NCI-H2227 treated with DMSO at 0.1 percent for 48 hours (cell line): ENCODE measurements around the gene ARGLU1.
A peak's percentile ranks its signal among the peaks of the same experiment; 100 is the strongest.

Experiments
- DNase-seq: peaks from one replicate; lab custom pipeline; 2025; lab: John Stamatoyannopoulos, UW

Gene ARGLU1

GRCh38 chr13:106541826-106542225 lies 26.1 kb downstream of the ARGLU1 start:
- no peak for DNase-seq

GRCh38 chr13:106540613-106541012 lies 27.3 kb downstream of the ARGLU1 start:
- DNase-seq: no peak

- no peak for DNase-seq
Observed at GRCh38 chr13:106537521-106537920, 30.4 kb downstream of the ARGLU1 start.

DNA sequence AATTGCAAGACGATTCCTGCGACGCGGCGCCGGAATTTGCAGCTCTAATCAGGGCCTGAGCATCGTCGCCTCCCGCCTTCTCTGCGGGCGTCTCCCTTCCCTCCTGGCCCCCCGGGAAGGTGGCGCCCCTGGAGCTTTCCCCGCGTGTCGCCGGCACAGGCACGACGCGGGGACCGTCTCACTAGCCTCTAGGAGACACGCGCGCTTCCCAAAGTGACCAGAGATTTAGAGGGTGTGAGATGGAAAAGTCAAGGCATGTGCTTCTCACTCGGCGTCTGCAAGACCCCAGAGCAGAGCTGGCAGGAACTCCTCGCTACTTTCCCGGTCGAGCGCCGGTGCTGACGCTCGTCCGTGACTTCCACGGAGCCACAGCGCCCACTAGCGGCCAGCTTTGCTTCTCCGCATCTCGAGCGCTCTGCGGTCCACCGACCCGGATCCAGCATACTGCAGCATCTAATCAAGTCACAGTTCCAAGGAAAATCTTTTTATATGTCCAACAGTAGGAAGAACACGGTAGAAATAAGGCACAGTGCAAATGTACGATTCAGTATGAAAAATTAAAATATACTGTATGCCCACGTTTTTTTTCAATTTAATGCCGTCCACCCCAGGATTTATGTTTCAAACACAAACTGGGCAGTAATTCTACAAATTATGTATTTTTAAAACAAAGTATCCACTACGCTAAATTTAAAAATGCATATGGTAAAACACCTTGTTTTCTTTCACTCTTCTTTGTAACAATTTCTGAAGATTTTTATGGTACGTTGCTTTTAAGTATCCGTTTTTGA lies 31.5 kb downstream of the ARGLU1 start:
- DNase-seq: peak; percentile 68

DNA sequence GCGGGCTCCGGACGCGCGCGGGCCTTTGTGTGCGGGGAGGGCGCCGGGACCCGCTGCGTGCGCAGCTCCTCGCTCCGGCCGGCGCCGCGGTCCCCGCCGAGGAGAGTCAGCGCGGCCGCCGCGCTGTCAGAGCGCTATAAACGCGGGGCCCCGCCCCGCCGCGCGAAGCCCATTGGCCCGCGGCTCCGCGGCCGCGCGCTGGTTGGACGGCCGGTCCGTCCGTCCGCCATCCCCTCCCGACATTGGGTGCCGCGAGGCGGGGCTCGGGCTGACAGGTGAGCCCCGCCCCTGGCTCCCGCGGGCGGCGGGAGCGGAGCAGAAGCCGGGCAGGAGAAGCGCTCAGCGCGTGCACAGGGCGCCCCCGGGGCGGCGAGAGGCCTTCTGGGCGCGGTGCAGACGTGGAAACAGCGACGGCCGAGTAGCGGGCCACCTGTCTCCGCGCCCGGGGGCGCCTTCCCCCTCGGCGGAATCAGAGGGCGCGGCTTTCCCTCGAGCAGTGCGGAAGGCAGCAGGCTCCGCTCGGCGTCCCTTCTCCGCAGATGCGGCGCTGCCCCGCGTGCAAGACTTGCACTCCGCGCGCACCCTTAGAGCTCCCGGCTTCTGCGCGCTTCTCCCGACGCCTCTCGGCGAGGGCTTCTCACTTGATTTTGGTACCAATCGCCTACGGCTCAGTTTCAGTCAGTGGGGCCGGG lies 32.2 kb downstream of the ARGLU1 start, which contains the start of gene EFNB2:
TSS of gene EFNB2 (minus strand) at position 111 of the 692 bp plus-strand sequence. CDS start 698 bp downstream, outside the sequence.
- peak; percentile 57 for DNase-seq

DNA sequence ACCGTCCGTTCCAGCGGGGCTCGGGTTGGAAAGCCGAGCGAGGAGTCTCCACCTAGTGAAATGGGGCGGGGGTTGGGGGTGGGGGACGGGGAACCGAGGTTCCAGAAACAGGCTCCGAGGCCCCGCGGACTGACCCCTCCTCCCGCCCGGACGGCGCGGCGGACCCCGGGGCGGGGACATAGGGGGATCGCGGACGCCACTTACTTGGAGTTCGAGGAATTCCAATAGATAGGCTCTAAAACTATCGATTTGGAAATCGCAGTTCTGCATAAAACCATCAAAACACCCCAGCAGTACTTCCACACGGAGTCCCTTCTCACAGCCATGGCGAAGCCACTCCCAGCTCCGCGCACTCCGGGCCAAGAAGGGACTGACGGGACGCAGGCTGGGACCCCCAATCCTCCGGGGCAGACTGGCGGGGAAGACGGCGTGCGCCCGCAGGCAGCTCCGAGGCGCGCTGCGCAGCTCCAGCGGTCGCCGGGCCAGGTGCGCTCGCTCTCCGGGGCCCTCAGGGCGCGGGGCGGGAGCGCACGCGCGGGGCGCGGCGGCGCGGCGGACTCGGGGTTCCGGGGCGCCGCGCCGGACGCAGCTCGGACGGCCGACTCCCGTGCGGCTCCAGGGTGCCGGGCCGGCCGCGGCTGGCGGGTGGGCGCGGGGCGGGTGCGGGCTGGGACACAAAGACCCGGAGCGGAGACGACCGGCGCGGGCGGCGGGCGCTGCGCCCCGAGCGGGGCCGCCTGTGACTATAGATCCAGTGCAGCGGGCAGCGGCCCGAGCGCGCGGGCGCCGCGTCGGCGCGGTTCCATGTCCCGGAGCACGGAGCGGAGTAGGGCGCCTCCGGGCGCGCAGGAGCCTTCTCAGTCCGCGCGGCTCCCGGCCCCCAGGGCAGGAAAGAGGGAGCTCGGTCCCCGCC lies 33.0 kb downstream of the ARGLU1 start:
- no peak for DNase-seq

- DNase-seq: no peak
Observed at GRCh38 chr13:106533943-106534638, 33.8 kb downstream of the ARGLU1 start.

DNA sequence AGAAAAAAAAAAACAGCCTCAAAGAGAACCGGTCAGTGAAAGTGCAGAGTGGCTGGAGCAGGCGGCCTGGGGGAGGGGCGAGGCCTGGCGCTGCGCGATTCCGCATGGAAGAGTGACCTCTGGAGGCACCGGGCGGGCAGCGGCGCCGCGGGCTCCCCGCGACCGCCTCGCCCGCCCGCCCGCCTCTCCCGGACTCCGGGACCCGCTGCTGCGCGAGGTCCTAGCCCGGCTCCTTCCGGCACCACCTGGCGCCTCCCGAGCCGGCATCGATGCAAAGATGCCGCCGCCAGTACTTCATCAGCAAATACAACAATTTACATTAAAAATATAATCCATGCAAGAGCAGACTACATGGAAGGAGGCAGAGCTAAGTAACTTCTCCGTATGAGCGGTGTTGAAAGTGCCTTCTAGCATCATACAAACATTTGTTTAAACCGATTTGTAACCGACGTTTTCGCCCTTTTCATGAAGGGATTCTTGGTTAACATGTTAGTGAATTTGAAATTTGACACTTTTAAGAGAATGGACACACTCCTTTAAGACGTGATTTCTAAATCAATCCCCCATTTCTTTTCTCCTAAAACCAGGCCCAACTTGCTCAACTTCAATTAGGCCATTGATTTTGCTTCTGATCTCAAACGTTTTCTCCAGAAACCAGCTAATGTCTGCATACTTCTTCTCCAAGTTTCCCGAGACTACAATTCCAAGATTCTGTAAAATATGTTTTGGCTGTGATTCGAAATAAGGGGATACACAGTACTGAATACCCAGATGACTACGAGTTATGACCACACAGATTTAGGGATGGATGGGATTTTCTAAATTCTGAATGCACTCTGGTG lies 34.6 kb downstream of the ARGLU1 start:
- DNase-seq: peak; percentile 32

GRCh38 chr13:106532111-106532929 lies 35.6 kb downstream of the ARGLU1 start:
- DNase-seq: peak; percentile 4

GRCh38 chr13:106530980-106531481 lies 36.9 kb downstream of the ARGLU1 start:
- no peak for DNase-seq

DNA sequence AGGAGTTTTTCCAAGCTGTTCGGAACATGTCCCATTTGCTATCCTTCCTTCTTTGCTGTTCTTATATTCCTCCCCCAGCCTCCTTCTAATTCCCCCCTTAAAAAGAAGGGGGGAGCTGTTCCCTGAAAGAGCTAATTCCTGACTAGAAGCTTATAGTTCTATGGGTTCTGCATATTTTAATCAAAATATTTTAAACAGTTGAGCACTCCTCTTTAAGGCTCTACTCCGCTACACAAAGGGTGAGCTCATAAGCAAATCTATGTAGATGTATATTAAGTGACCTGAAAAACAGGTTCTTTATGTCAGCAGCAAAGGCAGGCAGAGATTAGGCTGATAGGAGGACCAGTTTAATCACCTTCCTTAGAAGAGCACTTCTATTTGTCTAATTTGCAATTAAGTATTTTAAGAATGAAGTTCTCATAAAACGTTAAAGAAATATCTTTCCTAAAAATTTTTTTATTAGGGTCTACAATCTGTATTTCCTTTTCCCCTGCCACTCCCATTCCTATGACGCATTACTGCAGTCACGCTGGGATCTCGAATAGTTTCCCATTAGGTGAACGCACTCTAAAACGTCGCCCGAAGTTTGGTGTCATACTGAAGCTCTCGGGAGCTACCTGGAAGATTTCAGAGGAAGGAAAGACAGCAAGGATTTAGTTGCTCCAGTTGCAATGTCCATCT lies 37.6 kb downstream of the ARGLU1 start:
- no peak for DNase-seq

GRCh38 chr13:106529415-106530170 lies 38.3 kb downstream of the ARGLU1 start:
- no peak for DNase-seq

GRCh38 chr13:106528718-106529414 lies 39.1 kb downstream of the ARGLU1 start:
- DNase-seq: no peak

DNA sequence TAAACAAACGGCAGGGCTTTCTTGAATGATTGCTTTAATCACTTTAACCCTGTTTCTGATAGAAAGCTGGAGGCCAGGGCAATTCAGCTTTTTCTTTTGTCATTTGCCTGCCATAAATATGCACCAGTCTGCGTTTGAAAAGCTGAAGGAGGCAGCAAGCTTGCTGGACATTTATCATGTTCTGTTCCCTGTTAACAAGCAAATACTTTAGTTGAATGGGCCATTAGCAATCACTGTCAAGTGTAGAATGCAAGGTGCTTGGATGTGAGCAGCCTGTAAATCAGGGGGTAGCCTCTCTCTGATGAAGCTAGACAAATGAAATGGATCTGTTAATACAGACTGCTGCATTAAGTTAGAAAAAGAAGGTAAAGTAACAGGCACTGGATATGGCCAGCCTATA lies 40.1 kb downstream of the ARGLU1 start:
- no peak for DNase-seq

DNA sequence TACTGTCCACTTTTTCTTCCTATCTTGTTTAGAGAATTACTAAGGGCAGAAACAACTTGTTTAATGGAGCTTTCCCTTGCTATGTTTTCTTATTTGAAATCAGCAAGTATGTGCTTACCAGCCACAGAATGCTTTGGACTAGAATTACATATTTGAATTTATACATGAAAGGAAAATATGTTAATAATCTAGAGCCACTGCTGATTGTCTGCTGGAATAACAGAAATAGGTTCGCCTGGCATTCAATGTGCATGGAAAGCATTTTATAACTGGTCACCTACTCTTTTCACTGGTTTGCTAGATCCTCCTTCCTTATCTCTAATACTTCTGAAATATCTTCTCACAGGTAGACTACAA lies 40.5 kb downstream of the ARGLU1 start:
- no peak for DNase-seq

- no peak for DNase-seq
Observed at GRCh38 chr13:106526738-106527444, 41.0 kb downstream of the ARGLU1 start.

GRCh38 chr13:106525865-106526264 lies 42.1 kb downstream of the ARGLU1 start:
- DNase-seq: no peak
